ENCODE data around the gene LIMS2. TPM values are rescaled to one million over a fixed set of nuclear protein-coding genes. Genes with fewer than 3 reads are reported as not detected.

Gene LIMS2
- total and polyA plus RNA-seq, 7 donors = 9.3 to 31.8 (median 16.4) TPM

DNA sequence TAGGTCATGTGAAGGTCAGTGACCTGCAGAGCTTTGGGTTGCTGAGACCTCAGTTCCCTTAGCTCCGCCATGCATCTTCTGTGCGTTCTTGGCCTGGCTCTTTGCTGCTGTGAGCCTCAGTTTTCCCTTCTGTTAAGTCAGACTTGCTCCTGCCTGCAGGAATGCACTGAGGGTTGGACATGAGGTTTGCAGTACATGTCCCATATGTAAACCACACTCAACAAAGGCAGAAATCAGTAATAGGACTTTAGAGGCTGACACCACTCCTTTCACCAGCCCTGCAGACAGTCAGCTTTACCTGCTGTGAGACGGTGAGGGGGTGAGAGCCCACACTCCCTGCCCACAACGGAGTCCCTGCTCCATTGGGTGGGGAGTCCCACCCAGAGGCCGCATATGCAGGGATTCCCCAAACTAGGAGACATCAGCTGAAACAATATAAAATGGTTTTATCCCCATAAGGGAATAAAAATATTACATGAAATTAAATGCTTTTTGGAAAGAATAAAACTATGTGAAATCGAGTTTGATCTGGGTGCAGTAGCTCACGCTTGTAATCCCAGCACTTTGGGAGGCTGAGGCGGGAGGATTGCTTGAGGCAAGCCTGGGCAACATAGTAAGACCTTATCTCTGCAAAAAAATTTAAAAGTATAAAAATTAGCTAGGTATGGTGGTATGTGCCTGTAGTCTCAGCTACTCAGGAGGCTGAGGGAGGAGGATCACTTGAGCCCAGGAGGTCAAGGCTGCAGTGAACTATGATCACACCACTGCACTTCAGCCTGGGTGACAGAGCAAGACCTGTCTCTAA lies 84.7 kb downstream of the LIMS2 start:
- Histone ChIP-seq H3K36me3 (ENCODE audit: insufficient read depth in 1 of 2, low read depth in 1 of 2) (no peaks in the 10 kb centered on the region), H3K4me3 (no peak overlapping the region), H3K27ac (no peak overlapping the region), H3K27me3 (ENCODE audit: insufficient read depth in 3 of 3, low read length in 2 of 3) (no peaks in the 10 kb centered on the region), H3K4me1 (no peaks in the 10 kb centered on the region), H3K9me3 (no peaks in the 10 kb centered on the region)
- intact Hi-C loops (cut with DNase I) = loop anchor here in 1 of 2 donors (1.0 to 10.0 kb wide), 3 partner anchors 59 to 234 kb away; no protein-coding TSS in a partner anchor
- DNase-seq (no peak), ATAC-seq (no peak)
- TF ChIP-seq, protein P1, sequence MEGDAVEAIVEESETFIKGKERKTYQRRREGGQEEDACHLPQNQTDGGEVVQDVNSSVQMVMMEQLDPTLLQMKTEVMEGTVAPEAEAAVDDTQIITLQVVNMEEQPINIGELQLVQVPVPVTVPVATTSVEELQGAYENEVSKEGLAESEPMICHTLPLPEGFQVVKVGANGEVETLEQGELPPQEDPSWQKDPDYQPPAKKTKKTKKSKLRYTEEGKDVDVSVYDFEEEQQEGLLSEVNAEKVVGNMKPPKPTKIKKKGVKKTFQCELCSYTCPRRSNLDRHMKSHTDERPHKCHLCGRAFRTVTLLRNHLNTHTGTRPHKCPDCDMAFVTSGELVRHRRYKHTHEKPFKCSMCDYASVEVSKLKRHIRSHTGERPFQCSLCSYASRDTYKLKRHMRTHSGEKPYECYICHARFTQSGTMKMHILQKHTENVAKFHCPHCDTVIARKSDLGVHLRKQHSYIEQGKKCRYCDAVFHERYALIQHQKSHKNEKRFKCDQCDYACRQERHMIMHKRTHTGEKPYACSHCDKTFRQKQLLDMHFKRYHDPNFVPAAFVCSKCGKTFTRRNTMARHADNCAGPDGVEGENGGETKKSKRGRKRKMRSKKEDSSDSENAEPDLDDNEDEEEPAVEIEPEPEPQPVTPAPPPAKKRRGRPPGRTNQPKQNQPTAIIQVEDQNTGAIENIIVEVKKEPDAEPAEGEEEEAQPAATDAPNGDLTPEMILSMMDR (IDR thresholded peaks at IDR 0.05) = no peak
- 93 to 97% (median 95%) methylated on average over 8 of the region's 8 CpGs for WGBS, 3 donors

DNA sequence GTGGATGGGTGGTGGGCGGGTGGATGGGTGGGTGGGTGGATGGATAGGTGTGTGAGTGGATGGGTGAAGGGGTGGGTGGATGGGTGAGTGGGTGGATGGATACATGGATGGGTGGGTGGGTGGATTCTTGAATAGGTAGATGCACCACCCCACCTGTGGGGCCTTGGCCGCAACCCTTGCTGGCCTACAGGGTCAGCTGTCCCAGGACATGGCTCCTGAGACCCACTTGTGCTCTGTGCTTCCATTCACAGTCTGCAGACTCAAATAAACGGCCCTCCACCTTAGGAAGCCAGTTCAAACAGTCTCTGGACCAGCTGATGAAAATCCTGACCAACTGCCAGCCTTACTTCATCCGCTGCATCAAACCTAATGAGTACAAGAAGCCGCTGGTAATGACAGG lies 85.5 kb downstream of the LIMS2 start:
- DNase-seq = peak in 1 of 2 donors; percentile 23
- TF ChIP-seq, protein P1 (IDR thresholded peaks at IDR 0.05) = no peak
- H3K4me3 ChIP-seq = no peak overlapping the region
- ATAC-seq = no peak
- H3K27me3 ChIP-seq (ENCODE audit: insufficient read depth in 3 of 3, low read length in 2 of 3) = no peaks in the 10 kb centered on the region
- H3K4me1 ChIP-seq = no peaks in the 10 kb centered on the region
- WGBS, 3 donors = 90 to 93% (median 90%) methylated on average over 5 of the region's 5 CpGs
- no peaks in the 10 kb centered on the region for H3K36me3 ChIP-seq (ENCODE audit: insufficient read depth in 1 of 2, low read depth in 1 of 2)
- intact Hi-C loops (cut with DNase I) = loop anchor here in 1 of 2 donors (5.0 to 10.0 kb wide), 2 partner anchors 107 to 235 kb away; no protein-coding TSS in a partner anchor
- no peak overlapping the region for H3K27ac ChIP-seq
- H3K9me3 ChIP-seq = no peaks in the 10 kb centered on the region

DNA sequence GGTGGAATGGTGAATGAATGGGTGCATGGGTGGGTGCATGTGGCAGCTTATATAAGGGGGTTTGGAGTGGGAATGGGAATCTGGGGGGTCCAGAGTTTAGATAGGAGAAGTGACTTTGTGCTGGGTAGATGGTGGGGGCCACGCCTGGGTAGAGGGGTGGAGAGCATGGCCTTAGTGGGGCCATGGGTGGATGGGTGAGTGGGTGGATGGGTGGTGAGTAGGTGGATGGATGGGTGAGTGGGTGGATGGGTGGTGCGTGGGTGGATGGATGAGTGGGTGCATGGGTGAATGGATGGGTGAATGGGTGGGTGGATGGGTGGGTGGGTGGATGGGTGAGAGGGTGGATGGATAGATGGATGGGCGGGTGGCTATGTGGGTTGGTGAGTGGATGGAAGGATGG lies 86.0 kb downstream of the LIMS2 start:
- no peak for ATAC-seq
- TF ChIP-seq, protein P1 (IDR thresholded peaks at IDR 0.05) = no peak
- no peaks in the 10 kb centered on the region for H3K9me3 ChIP-seq
- H3K27ac ChIP-seq = no peak overlapping the region
- no peak for DNase-seq
- intact Hi-C loops (cut with DNase I) = no loop called here
- H3K4me1 ChIP-seq = no peaks in the 10 kb centered on the region
- no peaks in the 10 kb centered on the region for H3K27me3 ChIP-seq (ENCODE audit: insufficient read depth in 3 of 3, low read length in 2 of 3)
- no peaks in the 10 kb centered on the region for H3K36me3 ChIP-seq (ENCODE audit: insufficient read depth in 1 of 2, low read depth in 1 of 2)
- 96 to 100% (median 98%) methylated on average over 2 to 3 of the region's 3 CpGs for WGBS, 3 donors
- no peak overlapping the region for H3K4me3 ChIP-seq

Other genes starting within 250 kb of the LIMS2 start
- 10 to 100 TPM; 54.2 to 69.0 (median 62.7) TPM for gene IWS1, start 149.0 kb downstream of the LIMS2 start, total RNA-seq
- gene IWS1, start 149.0 kb downstream of the LIMS2 start, polyA plus RNA-seq = 10 to 100 TPM; 47.6 to 77.2 (median 59.3) TPM
- gene MYO7B, start 139.8 kb downstream of the LIMS2 start, total RNA-seq = under 1 TPM; 0.28 to 0.55 (median 0.51) TPM
- under 1 TPM; 0.44 to 0.61 (median 0.47) TPM for gene MYO7B, start 139.8 kb downstream of the LIMS2 start, polyA plus RNA-seq
- gene GPR17, start 29.4 kb downstream of the LIMS2 start, total RNA-seq = under 1 TPM in 1 of 4 donors, not detected in 3; 0.17 TPM
- under 1 TPM; 0.14 to 0.35 (median 0.21) TPM for gene GPR17, start 29.4 kb downstream of the LIMS2 start, polyA plus RNA-seq
- 1 to 10 TPM; 1.6 to 3.7 (median 2.1) TPM for gene SFT2D3, start 26.0 kb upstream of the LIMS2 start, total RNA-seq
- 1 to 10 TPM; 1.5 to 4.1 (median 2.5) TPM for gene SFT2D3, start 26.0 kb upstream of the LIMS2 start, polyA plus RNA-seq
- gene WDR33, start 135.6 kb upstream of the LIMS2 start, total RNA-seq = 10 to 100 TPM; 32.7 to 38.9 (median 34.9) TPM
- 10 to 100 TPM; 11.2 to 18.5 (median 13.9) TPM for gene WDR33, start 135.6 kb upstream of the LIMS2 start, polyA plus RNA-seq
- gene POLR2D, start 182.6 kb upstream of the LIMS2 start, total RNA-seq = 10 to 100 TPM; 33.6 to 49.8 (median 48.4) TPM
- gene POLR2D, start 182.6 kb upstream of the LIMS2 start, polyA plus RNA-seq = 10 to 100 TPM; 22.2 to 63.0 (median 48.0) TPM
- 10 to 100 TPM in 3 of 4 donors, 1 to 10 TPM in 1; 6.7 to 14.7 (median 12.4) TPM for gene AMMECR1L, start 210.4 kb upstream of the LIMS2 start, total RNA-seq
- 10 to 100 TPM in 1 of 3 donors, 1 to 10 TPM in 2; 6.2 to 14.8 (median 8.3) TPM for gene AMMECR1L, start 210.4 kb upstream of the LIMS2 start, polyA plus RNA-seq